Measurements from ENCODE around the gene GEN1.
"Not testable (repeated sequence)": the region's sequence is repeated elsewhere in the genome, so short reads cannot be mapped to it uniquely, and the experiment has no call there.

The GEN1 gene

DNA sequence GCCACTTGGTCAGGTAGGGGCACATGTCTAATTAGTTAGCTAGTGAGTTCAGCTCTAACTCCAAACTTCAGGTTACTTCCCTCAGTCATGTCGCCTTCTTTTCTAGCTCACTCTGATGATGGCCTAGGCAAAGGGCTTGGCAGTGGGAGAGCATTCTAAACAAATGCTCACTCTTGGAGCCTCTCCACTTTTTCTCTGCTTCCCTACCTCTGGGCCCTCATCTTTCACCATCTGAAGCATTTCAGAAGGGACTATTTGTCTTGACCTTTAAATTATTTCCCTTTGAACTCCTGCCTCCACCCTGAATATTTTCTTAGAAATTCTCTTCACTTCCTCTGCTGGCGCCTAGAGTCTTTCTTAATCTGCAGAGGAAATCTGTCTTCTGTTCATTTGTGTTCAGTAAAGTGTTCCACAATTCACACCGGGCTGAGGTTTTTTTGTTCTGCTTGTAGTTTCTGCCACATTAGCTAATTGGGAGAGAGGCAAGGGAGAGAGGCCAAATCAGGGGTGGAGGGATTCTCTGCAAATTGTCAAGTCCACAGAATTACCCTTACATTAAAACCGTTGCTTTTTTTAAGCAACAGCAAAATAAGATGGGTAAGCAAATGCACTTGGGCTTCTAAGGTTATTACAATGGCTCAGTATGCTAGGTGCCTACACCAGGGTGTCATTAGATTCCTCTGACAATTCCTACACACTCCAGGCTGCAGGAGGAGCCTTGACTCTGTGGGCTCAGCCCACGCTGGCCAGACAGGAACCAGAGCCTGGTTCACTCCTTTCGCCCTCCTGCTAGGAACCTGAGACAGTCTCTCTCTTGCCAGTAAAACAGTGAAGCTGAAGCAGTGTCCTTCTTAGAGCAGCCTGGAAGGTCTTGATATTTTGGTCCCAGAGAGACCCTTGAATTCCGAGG, 67.9 kb downstream of the GEN1 start:
- peak; percentile 40 for FAIRE-seq
- DNase-seq (ENCODE audit: insufficient read length, low spot score), result no peak

- no peak for DNase-seq (ENCODE audit: insufficient read length, low spot score)
- peak; percentile 73 for FAIRE-seq
Measured at GRCh38 chr2:17822445-17823117, 68.6 kb downstream of the GEN1 start.

DNA sequence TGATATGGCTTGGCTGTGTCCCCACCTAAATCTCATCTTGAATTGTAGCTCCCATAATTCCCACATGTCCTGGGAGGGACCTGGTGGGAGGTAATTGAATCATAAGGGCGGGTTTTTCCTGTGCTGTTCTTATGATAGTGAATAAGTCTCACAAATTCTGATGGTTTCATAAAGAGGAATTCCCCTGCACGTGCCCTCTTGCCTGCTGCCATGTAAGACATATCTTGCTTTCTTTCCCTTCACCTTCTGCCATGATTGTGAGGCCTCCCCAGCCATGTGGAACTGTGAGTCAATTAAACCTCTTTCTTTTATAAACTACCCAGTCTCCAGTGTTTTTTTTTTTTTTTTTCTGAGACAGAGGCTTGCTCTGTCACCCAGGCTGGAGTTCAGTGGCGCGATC, 69.7 kb downstream of the GEN1 start:
- FAIRE-seq; DNase-seq (ENCODE audit: insufficient read length, low spot score): not testable (repeated sequence)

GRCh38 chr2:17827316-17827715, 73.4 kb downstream of the GEN1 start:
- FAIRE-seq (no peak), DNase-seq (ENCODE audit: insufficient read length, low spot score) (no peak)

DNA sequence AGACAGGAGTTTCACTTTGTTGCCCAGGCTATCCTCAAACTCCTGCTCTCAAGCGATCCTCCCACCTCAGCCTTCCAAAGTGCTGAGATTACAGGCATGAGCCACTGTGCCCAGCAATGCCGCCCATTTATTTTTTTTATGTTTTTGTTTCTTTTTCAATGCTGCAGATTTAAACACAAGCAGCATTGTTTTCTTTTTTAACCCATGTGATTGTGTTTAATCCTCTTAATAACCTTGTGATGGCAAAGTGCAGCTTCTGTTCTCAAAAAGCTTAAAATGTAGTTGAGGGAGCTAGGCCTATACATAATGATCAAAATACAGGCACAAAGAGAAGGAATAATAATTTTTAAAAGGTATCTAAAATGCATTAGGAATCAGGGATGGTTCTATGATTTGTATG, 73.8 kb downstream of the GEN1 start:
- FAIRE-seq (no peak), DNase-seq (ENCODE audit: insufficient read length, low spot score) (no peak)

GRCh38 chr2:17830053-17831034, 76.4 kb downstream of the GEN1 start:
- no peak for DNase-seq (ENCODE audit: insufficient read length, low spot score)
- peak; percentile 77 for FAIRE-seq

GRCh38 chr2:17835516-17835915, 81.6 kb downstream of the GEN1 start:
- DNase-seq (ENCODE audit: insufficient read length, low spot score) (no peak), FAIRE-seq (no peak)

Measured in GM19239 (cell line).